HG03039 (cell line): ENCODE measurements around the gene FGFR3.
"Not testable (repeated sequence)": the region's sequence is repeated elsewhere in the genome, so short reads cannot be mapped to it uniquely, and the experiment has no call there.

ENCODE experiments used
- ATAC-seq: cut with Tn5 transposase; IDR thresholded peaks from one replicate; pipeline ENCODE4 v1.9.1; 2021; ENCODE audit warnings: mild to moderate bottlenecking, moderate library complexity; ENCODE audit not compliant: unreplicated experiment

FGFR3 gene

GRCh38 chr4:1815096-1815996 is 22.3 kb downstream of the FGFR3 start:
- no peak for ATAC-seq

DNA sequence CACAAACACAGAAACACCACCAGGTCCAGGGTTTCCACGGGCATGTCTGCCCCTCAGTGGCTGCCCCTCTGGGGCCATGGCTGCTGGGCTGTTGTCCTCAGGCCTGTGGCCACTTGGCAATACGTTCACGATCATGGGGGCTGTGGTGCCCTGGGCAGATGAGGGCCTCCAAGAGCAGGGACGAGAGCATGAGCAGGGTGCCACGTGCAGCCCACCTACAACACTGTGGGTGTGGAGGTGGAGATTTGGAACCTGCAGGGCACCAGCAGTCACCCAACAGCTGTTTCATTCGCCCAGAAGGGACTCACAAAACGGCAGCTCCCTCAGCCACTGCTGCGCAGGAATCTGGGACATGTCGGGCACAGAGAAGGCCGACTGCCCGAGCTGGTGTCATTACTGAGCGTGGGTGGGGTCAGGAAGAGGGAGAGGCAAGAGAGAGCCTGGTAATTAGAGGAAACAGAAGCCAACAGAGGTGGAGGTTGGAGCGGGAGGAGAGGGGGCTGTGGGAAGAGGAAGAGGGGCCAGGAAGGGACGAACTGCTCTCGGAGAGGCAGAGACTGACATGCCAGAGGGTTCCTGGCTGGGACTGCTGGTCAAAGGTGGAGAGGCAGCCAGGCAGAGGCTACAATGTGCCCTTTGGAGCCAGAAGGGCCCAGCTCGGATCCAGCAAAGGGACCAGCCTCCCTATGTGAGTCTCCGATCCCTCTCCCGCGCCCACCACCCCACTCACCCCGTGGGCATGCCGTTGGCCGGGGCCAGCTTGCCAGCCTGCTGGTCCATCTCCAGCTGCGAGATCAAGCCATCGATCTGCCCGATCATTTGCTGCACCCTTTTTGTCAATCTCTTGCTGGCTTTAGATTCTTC is 23.1 kb downstream of the FGFR3 start:
- ATAC-seq: no peak

DNA sequence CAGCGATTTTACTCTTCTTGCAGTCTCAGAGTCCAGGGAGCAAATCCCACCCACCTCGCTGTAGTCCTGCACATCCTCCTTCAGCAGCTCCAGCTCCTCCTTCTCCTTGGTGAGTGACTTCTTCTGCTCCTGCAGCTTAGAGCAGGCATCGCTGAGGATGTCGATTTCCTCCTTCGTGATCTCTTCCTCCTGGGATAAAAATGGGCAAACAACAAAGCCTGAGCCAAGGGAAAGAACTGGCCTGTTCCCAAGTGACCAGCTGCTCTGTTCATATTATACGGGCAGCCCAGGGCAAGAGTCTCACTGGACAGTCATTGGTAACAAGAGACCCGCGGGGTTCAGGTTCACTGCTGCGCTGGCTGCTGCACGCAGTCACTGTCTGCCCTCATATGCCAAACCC is 26.2 kb downstream of the FGFR3 start:
- no peak for ATAC-seq

DNA sequence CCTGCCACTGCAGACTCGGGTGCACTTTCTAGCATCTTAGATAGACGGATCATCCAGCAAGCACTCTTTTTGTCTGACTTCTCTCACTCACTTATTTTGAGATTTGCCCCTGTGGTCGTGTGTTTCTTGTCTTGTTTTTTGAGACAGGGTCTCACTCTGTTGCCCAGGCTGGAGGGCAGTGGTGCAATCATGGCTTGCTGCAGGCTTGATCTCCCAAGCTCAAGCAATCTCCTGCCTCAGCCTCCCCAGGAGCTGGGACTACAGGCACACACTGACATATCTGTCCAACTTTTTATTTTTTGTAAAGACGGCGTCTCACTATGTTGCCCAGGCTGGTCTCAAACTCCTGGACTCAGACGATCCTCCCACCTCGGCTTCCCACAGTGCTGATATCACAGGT is 26.7 kb downstream of the FGFR3 start:
- ATAC-seq: no peak

- ATAC-seq: no peak
Measured at GRCh38 chr4:1821679-1822567, 28.8 kb downstream of the FGFR3 start.

GRCh38 chr4:1822568-1823544 is 29.8 kb downstream of the FGFR3 start:
- ATAC-seq: no peak

DNA sequence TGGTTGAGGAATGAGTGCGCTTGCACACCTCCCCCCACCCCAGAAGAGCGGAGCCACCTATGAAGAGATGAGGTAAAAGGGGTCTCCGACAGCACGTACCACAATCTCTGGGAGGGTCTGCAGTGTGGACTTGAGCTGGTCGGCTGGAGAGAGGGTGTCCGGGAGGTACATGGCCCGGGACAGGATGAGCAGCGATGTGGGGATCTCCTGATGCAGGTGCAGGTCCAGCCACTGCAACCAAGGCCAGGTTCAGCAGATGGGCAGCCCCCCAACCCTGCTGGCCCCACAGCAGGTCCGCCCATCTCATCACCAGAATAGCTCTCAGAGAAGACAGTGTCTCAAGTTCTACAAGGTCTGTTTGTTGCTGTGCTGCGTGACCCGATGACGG is 30.4 kb downstream of the FGFR3 start:
- no peak for ATAC-seq

DNA sequence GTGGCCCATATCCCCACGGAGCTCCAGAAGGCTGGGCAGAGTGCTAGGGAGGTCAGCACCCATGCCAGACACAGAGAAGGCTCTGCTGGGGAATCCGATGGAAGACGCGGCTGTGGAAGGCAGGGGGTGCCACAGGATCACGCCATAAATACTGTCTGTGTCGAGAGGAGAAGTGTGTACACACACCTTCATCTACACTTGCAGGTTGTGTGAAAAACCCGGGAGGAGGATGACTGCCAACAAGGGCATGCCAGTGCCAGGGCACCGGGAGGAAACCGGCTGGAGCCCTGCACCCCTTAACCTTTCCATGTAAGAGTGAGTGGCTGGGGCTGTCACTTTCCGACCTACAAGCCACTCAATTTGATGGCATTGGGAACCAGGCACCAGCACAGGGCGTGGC is 31.7 kb downstream of the FGFR3 start:
- no peak for ATAC-seq

DNA sequence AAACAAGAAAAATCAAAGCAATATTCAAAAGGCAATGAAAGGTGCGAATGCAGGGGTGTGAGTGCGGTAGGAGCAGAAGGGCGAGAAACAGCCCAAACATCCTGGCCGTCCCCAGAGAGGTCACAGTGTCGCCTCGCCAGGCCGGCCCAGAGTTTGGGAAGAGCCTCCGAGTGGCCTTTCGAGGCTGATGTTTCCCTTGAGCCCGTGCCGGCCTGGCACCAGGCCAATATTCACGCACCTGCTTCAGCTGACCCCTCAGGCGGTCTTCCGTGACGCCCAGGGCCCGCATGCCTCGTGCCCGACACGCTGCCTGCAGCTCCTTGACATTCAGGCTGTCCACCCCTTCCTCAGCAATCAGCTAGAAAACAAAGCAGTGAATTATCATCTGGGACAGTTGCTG is 32.2 kb downstream of the FGFR3 start:
- ATAC-seq: no peak

DNA sequence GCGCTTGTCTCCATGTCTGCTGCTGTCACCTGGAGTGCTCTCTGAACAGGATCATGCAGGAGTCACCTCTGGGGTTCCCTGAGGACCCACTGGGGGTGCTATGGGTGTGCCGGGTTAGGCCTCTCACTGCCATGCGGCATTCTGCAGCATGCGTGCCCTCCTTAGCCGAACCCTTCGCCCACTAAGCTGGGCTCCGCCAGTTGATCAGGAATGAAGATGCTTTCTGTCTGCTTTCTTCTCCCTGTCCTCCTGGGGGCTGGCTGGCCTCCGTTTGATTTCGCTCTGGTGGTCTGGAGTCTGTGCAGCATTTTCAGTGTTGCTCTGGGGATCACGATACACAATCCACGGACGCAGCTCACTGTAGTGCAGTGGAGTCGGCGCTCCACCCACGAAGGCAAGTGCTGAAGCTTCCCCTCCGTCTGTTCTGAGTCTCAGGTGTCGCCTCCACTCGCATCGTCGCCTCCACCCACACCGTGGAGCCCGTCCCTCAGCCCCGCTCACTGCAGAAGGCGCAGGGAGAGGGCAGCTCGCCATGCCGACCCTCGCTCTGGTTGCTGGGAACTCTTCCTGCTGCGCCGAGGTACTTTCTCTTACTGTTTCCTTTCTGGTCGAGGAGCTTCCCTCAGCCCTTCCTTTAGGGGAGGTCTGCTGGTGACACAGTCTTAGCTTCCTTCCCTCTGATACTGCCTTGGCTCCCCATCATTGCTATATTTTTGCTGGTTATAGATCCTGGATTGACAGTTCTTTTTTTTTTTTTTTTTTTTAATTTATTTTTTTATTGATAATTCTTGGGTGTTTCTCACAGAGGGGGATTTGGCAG is 33.6 kb downstream of the FGFR3 start:
- no peak for ATAC-seq

- no peak for ATAC-seq
Measured at GRCh38 chr4:1830234-1830633, 37.1 kb downstream of the FGFR3 start.

DNA sequence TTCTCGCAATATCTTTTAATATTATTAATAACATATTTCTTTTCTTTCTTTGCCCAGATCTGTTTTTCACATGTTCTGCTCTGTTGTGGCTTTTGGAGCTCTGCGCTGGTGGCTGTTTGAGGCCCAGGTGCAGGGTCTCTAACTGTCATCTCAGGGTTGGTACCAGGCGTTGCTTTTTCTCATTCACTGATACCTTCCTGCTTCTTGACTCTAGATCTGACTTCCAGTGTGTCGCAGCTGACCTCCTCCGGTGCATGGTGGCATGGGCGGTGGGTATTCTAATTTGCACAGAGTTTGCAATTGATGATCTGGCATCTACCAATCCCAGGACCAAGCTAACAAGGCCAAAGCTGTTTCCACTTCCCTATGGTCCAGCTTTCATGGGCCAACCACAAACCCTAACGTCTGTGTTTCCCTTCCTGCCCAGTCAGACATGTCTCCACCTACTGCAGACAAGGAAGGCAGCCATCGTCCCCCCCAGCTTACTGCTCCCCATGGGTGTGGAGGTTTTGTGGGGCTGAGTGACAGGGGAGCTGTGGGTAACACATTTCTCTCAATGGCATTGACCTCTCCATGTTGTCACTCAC is 37.6 kb downstream of the FGFR3 start:
- ATAC-seq: no peak

DNA sequence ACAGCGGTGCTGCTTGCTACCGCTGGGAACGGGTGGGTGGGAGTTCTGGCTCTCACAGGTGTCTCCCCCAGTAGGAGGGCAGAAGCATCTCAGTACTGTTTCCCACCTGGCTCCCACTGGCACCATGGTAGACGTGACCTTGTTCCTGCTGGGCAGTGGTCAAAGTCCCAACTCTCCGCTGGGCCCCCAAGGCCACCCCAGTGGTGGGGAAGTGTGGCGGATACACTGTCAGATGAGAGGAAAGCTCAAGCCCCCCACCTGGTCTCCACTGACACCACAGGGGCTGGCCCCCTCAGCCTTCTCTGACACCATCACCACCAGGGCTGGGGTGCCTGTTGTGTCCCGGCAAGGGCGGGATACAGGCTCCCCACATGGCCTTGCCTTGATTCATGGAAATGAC is 38.2 kb downstream of the FGFR3 start:
- no peak for ATAC-seq

DNA sequence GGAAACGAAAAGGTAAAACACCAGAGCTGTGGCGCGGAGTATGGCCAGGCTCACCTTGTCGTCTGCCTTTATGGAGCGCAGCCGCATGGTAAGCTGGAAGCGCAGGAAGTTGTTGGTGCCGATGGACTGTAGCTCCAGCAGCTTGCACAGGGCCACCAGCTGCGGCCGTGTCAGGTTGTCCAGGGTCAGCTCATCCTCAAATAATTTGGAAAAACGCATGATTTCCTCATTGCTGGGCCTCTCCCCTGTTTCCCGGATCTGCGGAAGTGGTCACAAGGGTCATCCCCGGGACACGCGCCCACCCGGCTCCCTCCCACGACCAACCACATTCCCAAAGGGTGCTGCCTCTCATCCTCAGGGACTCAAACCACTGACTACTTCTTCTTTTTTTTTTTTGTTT is 39.6 kb downstream of the FGFR3 start:
- ATAC-seq: no peak

GRCh38 chr4:1833307-1834046 is 40.4 kb downstream of the FGFR3 start:
- no peak for ATAC-seq

DNA sequence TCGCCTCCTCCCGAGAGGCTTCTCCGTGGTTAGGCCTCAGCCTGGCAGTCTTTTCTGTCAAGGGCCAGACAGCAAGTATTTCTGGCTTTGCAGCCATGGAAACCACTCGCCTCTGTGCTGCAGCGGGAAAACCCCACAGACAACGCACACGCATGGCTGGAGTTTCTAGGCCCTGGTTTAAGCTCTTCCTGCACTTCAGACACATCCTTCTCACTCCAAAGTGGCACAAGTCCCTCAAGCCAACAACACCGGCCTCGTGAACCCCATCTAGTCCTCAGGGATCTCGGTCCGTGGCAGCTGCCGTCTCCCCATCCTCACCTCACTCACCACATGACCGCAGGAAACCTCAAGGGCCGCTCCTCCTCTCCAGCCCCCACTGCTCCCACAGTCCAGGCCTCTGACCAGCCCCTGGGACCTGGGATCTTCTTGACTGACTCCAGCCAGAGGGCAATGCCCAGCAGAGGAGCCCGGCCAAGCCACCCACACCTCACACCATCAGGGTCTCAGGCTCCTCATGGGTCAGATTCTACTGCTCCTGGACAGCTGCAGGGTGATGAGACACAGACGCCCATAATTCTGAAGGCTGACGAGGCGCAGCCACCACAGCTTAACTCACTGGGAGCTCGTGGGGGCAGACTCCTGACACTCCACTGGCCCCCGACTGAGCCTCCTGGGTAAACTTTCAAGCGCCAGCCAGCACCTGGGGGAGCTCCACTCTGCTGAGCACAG is 41.1 kb downstream of the FGFR3 start:
- no peak for ATAC-seq

- not testable (repeated sequence) for ATAC-seq
Measured at GRCh38 chr4:1835836-1836235, 42.7 kb downstream of the FGFR3 start.
